Measurements from ENCODE around the gene CTIF. TPM values are rescaled to one million over a fixed set of nuclear protein-coding genes. Genes with fewer than 3 reads are reported as not detected.

CTIF gene
- total RNA-seq, 1 experiment from 2014 or later, result 5.8 TPM

GRCh38 chr18:48675352-48675761 is 136.5 kb downstream of the CTIF start:
- Histone ChIP-seq H3K9me3 (ENCODE audit: low read length) (no peaks in the 10 kb centered on the region), H2AFZ (ENCODE audit: low read length) (no peak overlapping the region), H3K4me3 (ENCODE audit: low read length) (no peak overlapping the region), H3K27ac (ENCODE audit: low read length) (no peak overlapping the region), H3F3A (ENCODE audit: low read length, unreplicated experiment) (no peaks in the 10 kb centered on the region), H4K20me1 (ENCODE audit: low read length) (no peaks in the 10 kb centered on the region), H3K9ac (ENCODE audit: low read length) (no peak overlapping the region), H3K79me2 (ENCODE audit: low read length) (no peaks in the 10 kb centered on the region), H3K27me3 (ENCODE audit: low read length) (no peaks in the 10 kb centered on the region), H3K9me2 (replicated peaks; ENCODE audit: low read length) (no peaks in the 10 kb centered on the region), H3K36me3 (ENCODE audit: low read depth, low read length) (no peaks in the 10 kb centered on the region; the same call in 1 of the 2 replicates), H3K4me2 (ENCODE audit: low read length) (no peak overlapping the region), H3K4me1 (ENCODE audit: insufficient read depth, low read length) (no peaks in the 10 kb centered on the region)
- ATAC-seq, result peak; percentile 97
- intact Hi-C loops (cut with micrococcal nuclease), result loop anchor here (5.0 to 10.0 kb wide), 3 partner anchors 367 to 739 kb away; no protein-coding TSS in a partner anchor
- TF ChIP-seq EZH2phosphoT487 (IDR thresholded peaks at IDR 0.05; ENCODE audit: borderline replicate concordance, low read length) (no peak), CTCF (conservative IDR thresholded peaks at IDR 0.05; ENCODE audit: low read depth, low read length) (peak; percentile 66)
- BruUV-seq (replicated peaks), result no TSS peak
- DNase-seq, result peak; percentile 67
- POLR2A ChIA-PET (ENCODE audit: unreplicated experiment), result no interaction called here
- CTCF ChIA-PET, result no interaction called here

- no TSS peak for BruUV-seq (replicated peaks)
- Histone ChIP-seq H3K4me2 (ENCODE audit: low read length) (no peak overlapping the region), H4K20me1 (ENCODE audit: low read length) (no peaks in the 10 kb centered on the region), H3K9me2 (replicated peaks; ENCODE audit: low read length) (no peaks in the 10 kb centered on the region), H3K79me2 (ENCODE audit: low read length) (no peaks in the 10 kb centered on the region), H3K4me3 (ENCODE audit: low read length) (no peak overlapping the region), H3K9me3 (ENCODE audit: low read length) (no peaks in the 10 kb centered on the region), H3K27me3 (ENCODE audit: low read length) (no peaks in the 10 kb centered on the region), H3K27ac (ENCODE audit: low read length) (no peak overlapping the region), H3K36me3 (ENCODE audit: low read depth, low read length) (no peaks in the 10 kb centered on the region; the same call in 1 of the 2 replicates), H3F3A (ENCODE audit: low read length, unreplicated experiment) (no peaks in the 10 kb centered on the region), H3K9ac (ENCODE audit: low read length) (no peak overlapping the region), H2AFZ (ENCODE audit: low read length) (no peak overlapping the region), H3K4me1 (ENCODE audit: insufficient read depth, low read length) (no peaks in the 10 kb centered on the region)
- POLR2A ChIA-PET (ENCODE audit: unreplicated experiment), result no interaction called here
- TF ChIP-seq EZH2phosphoT487 (IDR thresholded peaks at IDR 0.05; ENCODE audit: borderline replicate concordance, low read length) (no peak), CTCF (conservative IDR thresholded peaks at IDR 0.05; ENCODE audit: low read depth, low read length) (no peak), EZH2 (IDR thresholded peaks at IDR 0.05; ENCODE audit: low read length, unreplicated experiment) (no peak)
- ATAC-seq (no peak), DNase-seq (no peak)
- intact Hi-C loops (cut with micrococcal nuclease), result loop anchor here (5.0 to 10.0 kb wide), 3 partner anchors 366 to 739 kb away; no protein-coding TSS in a partner anchor
- CTCF ChIA-PET, result interaction anchor here (1.2 kb wide), 1 partner anchor 563 kb away, joined by 4 read pairs; no protein-coding TSS in a partner anchor
These were observed 137.1 kb downstream of the CTIF start for GRCh38 chr18:48675912-48676311.

GRCh38 chr18:48676346-48676745 is 137.5 kb downstream of the CTIF start:
- no TSS peak for BruUV-seq (replicated peaks)
- ATAC-seq (no peak), DNase-seq (no peak)
- Histone ChIP-seq H3K27ac (ENCODE audit: low read length) (no peak overlapping the region), H3K27me3 (ENCODE audit: low read length) (no peaks in the 10 kb centered on the region), H3K9me2 (replicated peaks; ENCODE audit: low read length) (no peaks in the 10 kb centered on the region), H2AFZ (ENCODE audit: low read length) (no peak overlapping the region), H3K36me3 (ENCODE audit: low read depth, low read length) (no peaks in the 10 kb centered on the region; the same call in 1 of the 2 replicates), H3F3A (ENCODE audit: low read length, unreplicated experiment) (no peaks in the 10 kb centered on the region), H3K4me3 (ENCODE audit: low read length) (no peak overlapping the region), H3K4me1 (ENCODE audit: insufficient read depth, low read length) (no peaks in the 10 kb centered on the region), H3K79me2 (ENCODE audit: low read length) (no peaks in the 10 kb centered on the region), H4K20me1 (ENCODE audit: low read length) (no peaks in the 10 kb centered on the region), H3K9me3 (ENCODE audit: low read length) (no peaks in the 10 kb centered on the region), H3K9ac (ENCODE audit: low read length) (no peak overlapping the region), H3K4me2 (ENCODE audit: low read length) (no peak overlapping the region)
- ChIA-PET CTCF (interaction anchor here (0.6 to 1.2 kb wide), 2 partner anchors 501 to 562 kb away, joined by 3 to 4 read pairs; no protein-coding TSS in a partner anchor), POLR2A (ENCODE audit: unreplicated experiment) (no interaction called here)
- intact Hi-C loops (cut with micrococcal nuclease), result loop anchor here (5.0 to 10.0 kb wide), 3 partner anchors 366 to 738 kb away; no protein-coding TSS in a partner anchor
- TF ChIP-seq CTCF (conservative IDR thresholded peaks at IDR 0.05; ENCODE audit: low read depth, low read length) (no peak), EZH2phosphoT487 (IDR thresholded peaks at IDR 0.05; ENCODE audit: borderline replicate concordance, low read length) (no peak), EZH2 (IDR thresholded peaks at IDR 0.05; ENCODE audit: low read length, unreplicated experiment) (no peak)
